SU-DHL-6 (cell line): Measurements from ENCODE around the gene EEF2K.
"Not testable (repeated sequence)": the region's sequence is repeated elsewhere in the genome, so short reads cannot be mapped to it uniquely, and the experiment has no call there.

ENCODE experiments used
- H2AFZ ChIP-seq: fragments of 200-600 bp; sonication (generic); 2 replicates; pipeline ENCODE4 v1.6.1; 2014; ENCODE audit warnings: low read depth, mild to moderate bottlenecking, moderate library complexity, mixed read lengths, antibody characterized with exemption, low read length; ENCODE audit not compliant: severe bottlenecking
- H3F3A ChIP-seq: fragments of 200-600 bp; shearing (Covaris generic); 2 replicates; pipeline ENCODE4 v1.6.0; 2016; ENCODE audit warnings: antibody characterized with exemption, mild to moderate bottlenecking; ENCODE audit not compliant: insufficient read depth
- H3K27ac ChIP-seq: fragments of 200-600 bp; sonication (generic); 2 replicates; pipeline ENCODE4 v1.5.1; 2016; ENCODE audit warnings: low read depth, mild to moderate bottlenecking, low read length, moderate library complexity, mixed read lengths
- H3K27me3 ChIP-seq: fragments of 200-600 bp; sonication (generic), shearing (Covaris generic); 2 replicates; pipeline ENCODE4 v1.6.0; 2014; ENCODE audit warnings: mild to moderate bottlenecking, low read length
- H3K36me3 ChIP-seq: fragments of 200-600 bp; sonication (generic); 2 replicates; pipeline ENCODE4 v1.6.1; 2014; ENCODE audit warnings: mild to moderate bottlenecking, low read length, mixed read lengths
- H3K4me2 ChIP-seq: fragments of 300-600, 200-600 bp; shearing (Covaris generic), sonication (generic); 2 replicates; pipeline ENCODE4 v1.6.0; 2014; ENCODE audit warnings: low read length, low read depth, mild to moderate bottlenecking; ENCODE audit not compliant: poor library complexity, severe bottlenecking
- H3K4me3 ChIP-seq: fragments of 200-600 bp; sonication (generic); 2 replicates; pipeline ENCODE4 v1.5.1; 2014; ENCODE audit warnings: antibody characterized with exemption, low read length, mild to moderate bottlenecking, mixed read lengths; ENCODE audit not compliant: insufficient read depth, poor library complexity, severe bottlenecking
- H3K79me2 ChIP-seq: fragments of 200-600 bp; sonication (generic); 2 replicates; pipeline ENCODE4 v1.6.1; 2014; ENCODE audit warnings: mild to moderate bottlenecking, low read length, moderate library complexity; ENCODE audit not compliant: insufficient read depth
- H3K9ac ChIP-seq: fragments of 200-600 bp; sonication (generic); 2 replicates; pipeline ENCODE4 v1.7.0; 2014; ENCODE audit warnings: mild to moderate bottlenecking, low read length
- H3K9me2 ChIP-seq: fragments of 200-600 bp; sonication (generic); replicated peaks from 2 replicates; pipeline ENCODE4 v1.6.1; 2014; ENCODE audit warnings: low read length; ENCODE audit not compliant: insufficient read depth
- H3K9me3 ChIP-seq: fragments of 200-600 bp; sonication (generic); 2 replicates; pipeline ENCODE4 v1.6.1; 2014; ENCODE audit warnings: low read length, mixed read lengths; ENCODE audit not compliant: insufficient read depth
- H4K20me1 ChIP-seq: fragments of 200-600 bp; sonication (generic); 2 replicates; pipeline ENCODE4 v1.6.1; 2014; ENCODE audit warnings: low read depth, mild to moderate bottlenecking, antibody characterized with exemption, low read length, moderate library complexity, mixed read lengths
- CTCF ChIP-seq: fragments of 200-600 bp; sonication (generic); IDR thresholded peaks from one replicate; pipeline ENCODE4 v1.5.1; 2017; ENCODE audit warnings: antibody characterized with exemption, mild to moderate bottlenecking, low read length, moderate library complexity; ENCODE audit not compliant: insufficient read depth, poor library complexity, severe bottlenecking
- EZH2phosphoT487 ChIP-seq: fragments of 200-600 bp; sonication (generic), shearing (Covaris generic); conservative IDR thresholded peaks from 2 replicates; pipeline ENCODE4 v1.6.1; 2018; ENCODE audit warnings: mild to moderate bottlenecking, antibody characterized with exemption, low read length, moderate library complexity, mixed read lengths

Gene EEF2K

GRCh38 chr16:22165508-22166285, 40.4 kb upstream of the EEF2K start:
- Histone ChIP-seq H3F3A (no peaks in the 10 kb centered on the region), H3K27me3 (no peaks in the 10 kb centered on the region), H3K9ac (no peak overlapping the region), H4K20me1 (no peaks in the 10 kb centered on the region), H3K9me3 (no peaks in the 10 kb centered on the region), H3K36me3 (no peaks in the 10 kb centered on the region), H3K4me3 (no peak overlapping the region), H3K79me2 (no peaks in the 10 kb centered on the region), H2AFZ (no peak overlapping the region), H3K4me2 (no peak overlapping the region), H3K27ac (no peak overlapping the region), H3K9me2 (no peaks in the 10 kb centered on the region)
- TF ChIP-seq EZH2phosphoT487 (no peak), CTCF (no peak)

GRCh38 chr16:22171953-22172352, 34.1 kb upstream of the EEF2K start:
- no peaks in the 10 kb centered on the region for H3K36me3 ChIP-seq
- H2AFZ ChIP-seq = no peak overlapping the region
- H4K20me1 ChIP-seq = no peaks in the 10 kb centered on the region
- no peak overlapping the region for H3K4me3 ChIP-seq
- H3K9me3 ChIP-seq = no peaks in the 10 kb centered on the region
- H3F3A ChIP-seq = no peaks in the 10 kb centered on the region
- H3K4me2 ChIP-seq = no peak overlapping the region
- no peak overlapping the region for H3K9ac ChIP-seq
- no peaks in the 10 kb centered on the region for H3K9me2 ChIP-seq
- TF ChIP-seq EZH2phosphoT487 (no peak), CTCF (no peak)
- H3K27me3 ChIP-seq = no peaks in the 10 kb centered on the region
- H3K27ac ChIP-seq = no peak overlapping the region
- H3K79me2 ChIP-seq = no peaks in the 10 kb centered on the region

- not testable (repeated sequence) for H3K4me3 ChIP-seq, H3K4me2 ChIP-seq, H3K36me3 ChIP-seq, H3K27me3 ChIP-seq, H3K9ac ChIP-seq, H2AFZ ChIP-seq, H3K27ac ChIP-seq, H3F3A ChIP-seq, H3K9me3 ChIP-seq, H3K79me2 ChIP-seq, H3K9me2 ChIP-seq, H4K20me1 ChIP-seq
These were observed 33.4 kb upstream of the EEF2K start for GRCh38 chr16:22172642-22173041.

- H3K4me2 ChIP-seq = no peak overlapping the region
- H3K79me2 ChIP-seq = no peaks in the 10 kb centered on the region
- H3K9me3 ChIP-seq = no peaks in the 10 kb centered on the region
- no peaks in the 10 kb centered on the region for H4K20me1 ChIP-seq
- H3K9ac ChIP-seq = no peak overlapping the region
- H3K9me2 ChIP-seq = no peaks in the 10 kb centered on the region
- no peaks in the 10 kb centered on the region for H3F3A ChIP-seq
- no peaks in the 10 kb centered on the region for H3K27me3 ChIP-seq
- TF ChIP-seq CTCF = no peak
- TF ChIP-seq EZH2phosphoT487 = no peak
- no peaks in the 10 kb centered on the region for H3K36me3 ChIP-seq
- H3K27ac ChIP-seq = no peak overlapping the region
- no peak overlapping the region for H2AFZ ChIP-seq
- no peak overlapping the region for H3K4me3 ChIP-seq
These were observed 31.4 kb upstream of the EEF2K start for GRCh38 chr16:22174642-22175041.
